K562 (cell line): ENCODE results near the gene NAA40. TPM values are rescaled to one million over a fixed set of nuclear protein-coding genes. Genes with fewer than 3 reads are reported as not detected.

Experiments
- ATAC-seq: fragments of 200-7000 bp; cut with Tn5 transposase; 3 replicates; pipeline ENCODE4 v1.9.1; 2020; ENCODE audit warnings: moderate library complexity
- BruUV-seq: library from RNA; stranded (reverse); fragments of 400-500 nt; replicated peaks from 2 replicates; lab custom pipeline; 2021; lab: Mats Ljungman, UMichigan
- CTCF ChIA-PET: fragments of 300-600 bp; formaldehyde crosslinking; extraction: SDS; loops from one replicate; lab custom pipeline; 2021; ENCODE audit warnings: low intra/inter-chr PET ratio; lab: Yijun Ruan, JAX
- POLR2A ChIA-PET: fragments of 300-600, 350-650 bp; sonication (Branson Sonifier 250); formaldehyde crosslinking; extraction: SDS; loops from one replicate; lab custom pipeline; 2021; ENCODE audit warnings: antibody characterized with exemption, inconsistent platforms; lab: Yijun Ruan, JAX
- DNase-seq, 4 experiments: peaks; one replicate each; pipeline versions ENCODE4 v3.0.0 to v3.0.0-alpha.2; 2011 to 2018; ENCODE audit warnings: low spot score in 3 of 4, mixed read lengths in 3 of 4; ENCODE audit errors: extremely low read depth in 1 of 4
- FAIRE-seq: peaks from 2 replicates; lab custom pipeline; 2011; peaks lifted over from hg19 to GRCh38; lab: Jason Lieb, UNC
- H2AFZ ChIP-seq: 2 replicates; pipeline ENCODE4 v1.6.0; 2011; ENCODE audit warnings: low read depth, low read length, control low read depth, inconsistent platforms
- H3K27ac ChIP-seq: fragments of 200-600 bp; 3 replicates; pipeline ENCODE4 v1.8.0; 2011; ENCODE audit warnings: low read depth, mild to moderate bottlenecking, control low read depth, inconsistent platforms, low read length, moderate library complexity, mixed read lengths; ENCODE audit errors: extremely low read depth
- H3K27me3 ChIP-seq, 2 experiments: fragments of 300-600 bp in 1 of 2; 2 replicates in 1 of 2; 3 replicates in 1 of 2; pipeline versions ENCODE4 v1.6.0 to v1.8.0; 2011; ENCODE audit warnings: inconsistent platforms in 2 of 2, low read length in 2 of 2, mild to moderate bottlenecking in 1 of 2, mixed read lengths in 1 of 2, moderate library complexity in 1 of 2; ENCODE audit not compliant: control insufficient read depth in 2 of 2, insufficient read depth in 2 of 2
- H3K36me3 ChIP-seq: fragments of 300-600 bp; 3 replicates; pipeline ENCODE4 v1.8.0; 2011; ENCODE audit warnings: mild to moderate bottlenecking, low read length, inconsistent platforms; ENCODE audit not compliant: control insufficient read depth, insufficient read depth
- H3K4me1 ChIP-seq, 2 experiments: fragments of 200-600 bp in 1 of 2; replicated peaks in 1 of 2; 2 replicates in 1 of 2; 3 replicates in 1 of 2; pipeline versions ENCODE4 v1.5.1 to v1.8.0; 2011; ENCODE audit warnings: inconsistent platforms in 2 of 2, low read length in 2 of 2, mild to moderate bottlenecking in 1 of 2, mixed read lengths in 1 of 2, moderate library complexity in 1 of 2; ENCODE audit not compliant: control insufficient read depth in 2 of 2, insufficient read depth in 2 of 2
- H3K4me2 ChIP-seq: 2 replicates; pipeline ENCODE4 v1.6.1; 2011; ENCODE audit warnings: low read length, control low read depth, inconsistent platforms, mixed read lengths; ENCODE audit not compliant: insufficient read depth
- H3K4me3 ChIP-seq: fragments of 200-600 bp; sonication (generic), shearing (Covaris generic); 2 replicates; pipeline ENCODE4 v1.5.1; 2016; ENCODE audit warnings: control low read depth, inconsistent platforms
- H3K79me2 ChIP-seq: fragments of 200-600 bp; 3 replicates; pipeline ENCODE4 v1.8.0; 2011; ENCODE audit warnings: low read length, inconsistent platforms; ENCODE audit not compliant: control insufficient read depth, insufficient read depth
- H3K9ac ChIP-seq, 2 experiments: 2 replicates each; pipeline versions ENCODE4 v1.6.0 to v1.6.1; 2011; ENCODE audit warnings: low read depth in 2 of 2, low read length in 2 of 2, control low read depth in 1 of 2, inconsistent platforms in 1 of 2, mild to moderate bottlenecking in 1 of 2, mixed read lengths in 1 of 2; ENCODE audit not compliant: insufficient read depth in 1 of 2
- H3K9me1 ChIP-seq: one replicate; pipeline ENCODE4 v1.6.0; 2011; ENCODE audit warnings: inconsistent platforms, mild to moderate bottlenecking, low read length, moderate library complexity; ENCODE audit not compliant: control insufficient read depth, insufficient read depth
- H3K9me3 ChIP-seq: replicated peaks from 2 replicates; pipeline ENCODE4 v1.5.1; 2011; ENCODE audit warnings: low read depth, low read length, inconsistent platforms; ENCODE audit not compliant: control insufficient read depth, insufficient read depth
- H4K20me1 ChIP-seq: replicated peaks from 2 replicates; pipeline ENCODE4 v1.6.1; 2011; ENCODE audit warnings: low read length, inconsistent platforms, mixed read lengths; ENCODE audit not compliant: control insufficient read depth, insufficient read depth
- KDM1A ChIP-seq, 2 experiments: fragments of 450-650 bp; IDR thresholded peaks; 2 replicates each; pipeline ENCODE4 v1.6.1; 2016; ENCODE audit warnings: mild to moderate bottlenecking in 2 of 2
- LEF1 ChIP-seq: fragments of 450-650 bp; IDR thresholded peaks from 2 replicates; pipeline ENCODE4 v1.6.1; 2016; ENCODE audit warnings: mild to moderate bottlenecking
- RBM34 ChIP-seq: fragments of 200-400 bp; formaldehyde crosslinking; IDR thresholded peaks from 2 replicates; pipeline ENCODE4 v1.6.1; 2018; ENCODE audit warnings: low read length, borderline replicate concordance; ENCODE audit not compliant: insufficient read depth
- SAFB ChIP-seq: fragments of 200-400 bp; formaldehyde crosslinking; IDR thresholded peaks from 2 replicates; pipeline ENCODE4 v1.6.1; 2017; ENCODE audit warnings: low read depth, low read length, borderline replicate concordance
- WGBS: fragments of 100-300 bp; shearing (Covaris generic); methylation state at CpG from one replicate; pipeline ENCODE4 v1.1.6; 2016; ENCODE audit warnings: low coverage, mixed read lengths; ENCODE audit not compliant: insufficient coverage; ENCODE audit errors: missing lambda C conversion rate; 5-methylcytosine and 5-hydroxymethylcytosine counted together
- in situ Hi-C: fragments of 300-500 bp; cut with MboI; formaldehyde crosslinking; loops from 4 replicates; pipeline ENCODE4 v1.15.0; 2018; ENCODE audit warnings: inconsistent platforms, mixed read lengths
- intact Hi-C: fragments of 100-400 bp; cut with micrococcal nuclease; formaldehyde crosslinking; loops from 2 replicates; pipeline ENCODE4 v1.14.2; 2022
- polyA plus RNA-seq, 8 experiments: library from polyadenylated mRNA; depleted of rRNA in 4 of 8; stranded (reverse) in 5 of 8; unstranded in 3 of 8; fragments of >200 nt; fragmentation: Nextera tagmentation in 2 of 8; fragmentation: Illumina TruSeq in 1 of 8; extraction: Ambion mirVana in 2 of 8; extraction: Trizol in 1 of 8; gene quantifications; 2 replicates each; pipeline versions ENCODE4 v1.2.1 to v1.2.3, GENCODE V29; 2011 to 2014; ENCODE audit warnings: inconsistent platforms in 1 of 8, missing spikeins in 1 of 8
- total RNA-seq, 7 experiments: library from RNA; depleted of rRNA in 6 of 7; stranded (reverse); fragments of >200 nt in 6 of 7; fragmentation: Illumina TruSeq in 2 of 7; extraction: Trizol in 2 of 7; gene quantifications; 2 replicates each; pipeline versions ENCODE4 v1.2.1 to v1.2.3, GENCODE V29; 2011 to 2021; ENCODE audit warnings: low replicate concordance in 1 of 7
- TF ChIP-seq, protein P1 (sequence below), 2 experiments: fragments of 200-800 bp in 1 of 2; sonication (Bioruptor generic) in 1 of 2; sonication (generic) in 1 of 2; formaldehyde crosslinking in 1 of 2; IDR thresholded peaks in 1 of 2; conservative IDR thresholded peaks in 1 of 2; 2 replicates each; pipeline versions ENCODE4 v1.5.0 to v1.6.1; 2016 to 2020; ENCODE audit warnings: missing compliant biosample characterization in 1 of 2, missing genetic modification characterization in 1 of 2, missing genetic modification reagents in 1 of 2
- TF ChIP-seq, protein P2 (sequence below), 2 experiments: IDR thresholded peaks; 2 replicates each; pipeline ENCODE4 v1.6.1; 2011; ENCODE audit warnings: borderline replicate concordance in 1 of 2, control low read depth in 1 of 2, low read depth in 1 of 2, low read length in 1 of 2, mild to moderate bottlenecking in 1 of 2, mixed read lengths in 1 of 2, moderate library complexity in 1 of 2; ENCODE audit not compliant: insufficient read depth in 1 of 2, insufficient read length in 1 of 2, poor library complexity in 1 of 2, severe bottlenecking in 1 of 2; ENCODE audit errors: extremely low read depth in 1 of 2

The NAA40 gene
- total and polyA plus RNA-seq, 9 of the 15 experiments (the other 6 are each of a cell fraction or from before 2014, with no cell fraction given), result 6.2 to 39.0 (median 23.1) TPM

DNA sequence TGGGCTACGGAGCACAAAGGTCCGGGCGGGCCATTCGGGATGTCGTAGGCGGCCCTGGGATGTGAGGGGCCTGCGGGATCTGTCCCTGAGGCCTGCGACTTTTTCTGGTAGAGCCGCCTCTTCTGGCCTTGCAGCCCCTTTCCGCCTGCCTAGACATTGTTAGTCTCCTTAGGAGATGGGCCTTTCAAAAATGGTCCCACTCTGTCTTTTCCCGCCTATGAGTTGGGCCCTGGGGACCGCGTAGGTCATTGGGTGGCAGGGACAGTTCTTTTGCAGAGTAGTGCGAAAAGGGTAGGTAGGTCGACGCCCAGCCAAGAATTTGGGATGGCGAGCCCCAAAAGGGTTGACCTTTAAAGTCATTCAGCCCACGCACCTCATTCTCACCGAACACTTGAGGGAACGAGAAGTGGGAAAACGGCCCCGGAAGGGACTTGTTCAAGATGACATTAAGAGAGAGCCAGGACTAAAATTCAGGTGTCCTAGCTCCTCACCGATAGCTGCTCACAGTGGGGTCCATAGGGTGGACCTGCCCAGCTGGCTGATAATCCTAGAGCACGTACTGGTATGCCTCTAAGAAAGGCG lies 48.2 kb downstream of the NAA40 start:
- intact Hi-C loops (no loop called here), in situ Hi-C loops (no loop called here)
- ChIA-PET POLR2A (interaction anchor here (0.7 to 1.8 kb wide), 3 partner anchors 8 to 101 kb away, joined by 3 to 7 read pairs (median 4); no protein-coding TSS in a partner anchor), CTCF (no interaction called here)
- Histone ChIP-seq H3K36me3 (peaks cover 42% of the 10 kb centered on the region; the same call in 2 of the 3 replicates), H2AFZ (peak overlapping the region; percentile 88), H3K4me1 (peaks cover 11 to 41% of the 10 kb centered on the region in 2 experiments; a peak in 4 of 5 replicates), H4K20me1 (peaks cover 13% of the 10 kb centered on the region; the same call in 1 of the 2 replicates), H3K27me3 (no peaks in the 10 kb centered on the region), H3K79me2 (peaks cover 31% of the 10 kb centered on the region), H3K27ac (peak overlapping the region; percentile 87), H3K9me1 (no peaks in the 10 kb centered on the region), H3K9me3 (no peaks in the 10 kb centered on the region), H3K4me2 (peak overlapping the region; percentile 88), H3K9ac (peak overlapping the region; percentile 88 to 95), H3K4me3 (peak overlapping the region; percentile 99)
- ATAC-seq (no peak; the same call in 2 of the 3 replicates), FAIRE-seq (no peak), DNase-seq (no peak)
- TF ChIP-seq RBM34, result 0 out of 2 replicates have a peak, but pooled peaks have one; percentile 7
- TF ChIP-seq, protein P1, sequence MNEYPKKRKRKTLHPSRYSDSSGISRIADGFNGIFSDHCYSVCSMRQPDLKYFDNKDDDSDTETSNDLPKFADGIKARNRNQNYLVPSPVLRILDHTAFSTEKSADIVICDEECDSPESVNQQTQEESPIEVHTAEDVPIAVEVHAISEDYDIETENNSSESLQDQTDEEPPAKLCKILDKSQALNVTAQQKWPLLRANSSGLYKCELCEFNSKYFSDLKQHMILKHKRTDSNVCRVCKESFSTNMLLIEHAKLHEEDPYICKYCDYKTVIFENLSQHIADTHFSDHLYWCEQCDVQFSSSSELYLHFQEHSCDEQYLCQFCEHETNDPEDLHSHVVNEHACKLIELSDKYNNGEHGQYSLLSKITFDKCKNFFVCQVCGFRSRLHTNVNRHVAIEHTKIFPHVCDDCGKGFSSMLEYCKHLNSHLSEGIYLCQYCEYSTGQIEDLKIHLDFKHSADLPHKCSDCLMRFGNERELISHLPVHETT (CRISPR knock-in tag; conservative IDR thresholded peaks at IDR 0.05 in 1 of 2, IDR thresholded peaks at IDR 0.05 in 1 of 2), result 0 out of 4 replicates have a peak, but pooled peaks of 1 of the 2 experiments have one; percentile 32
- TF ChIP-seq, protein P2, sequence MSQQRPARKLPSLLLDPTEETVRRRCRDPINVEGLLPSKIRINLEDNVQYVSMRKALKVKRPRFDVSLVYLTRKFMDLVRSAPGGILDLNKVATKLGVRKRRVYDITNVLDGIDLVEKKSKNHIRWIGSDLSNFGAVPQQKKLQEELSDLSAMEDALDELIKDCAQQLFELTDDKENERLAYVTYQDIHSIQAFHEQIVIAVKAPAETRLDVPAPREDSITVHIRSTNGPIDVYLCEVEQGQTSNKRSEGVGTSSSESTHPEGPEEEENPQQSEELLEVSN (IDR thresholded peaks at IDR 0.05; ENCODE audit: borderline replicate concordance in 1 of 2, extremely low read depth in 1 of 2, insufficient read depth in 1 of 2, insufficient read length in 1 of 2, low read depth in 1 of 2, low read length in 1 of 2, poor library complexity in 1 of 2, severe bottlenecking in 1 of 2), result peak in 1 of 2 experiments; percentile 57
- no peak for TF ChIP-seq LEF1
- no peak for TF ChIP-seq KDM1A (IDR thresholded peaks at IDR 0.05)
- 0 out of 2 replicates have a peak, but pooled peaks have one; percentile 2 for TF ChIP-seq SAFB
- 18% methylated on average over 25 of the region's 25 CpGs for WGBS
- TSS peak; percentile 63 for BruUV-seq
